CD4-positive, alpha-beta T cell (primary cell): ENCODE data around the gene SPOCK1. TPM values are rescaled to one million over a fixed set of nuclear protein-coding genes. Genes with fewer than 3 reads are reported as not detected.

Source experiments
- ATAC-seq: fragments of 200-7000 bp; cut with Tn5 transposase; one replicate; pipeline ENCODE4 v1.10.0; 2022; ENCODE audit warnings: mild to moderate bottlenecking; ENCODE audit not compliant: poor library complexity
- CTCF ChIA-PET: fragments of 350-600 bp; sonication (Branson Sonifier 250); formaldehyde crosslinking; loops from one replicate; lab custom pipeline; 2021; ENCODE audit warnings: antibody characterized with exemption, inconsistent platforms; lab: Charles Lee
- POLR2A ChIA-PET: fragments of 350-600 bp; sonication (Branson Sonifier 250); formaldehyde crosslinking; loops from one replicate; lab custom pipeline; 2021; ENCODE audit warnings: antibody characterized with exemption, inconsistent platforms; lab: Charles Lee
- DNase-seq, 14 experiments: peaks; one replicate each; pipeline ENCODE4 v3.0.0-alpha.2; 2013 to 2020; ENCODE audit warnings: mixed read lengths in 2 of 14
- H3K27ac ChIP-seq, 2 donors: one replicate each; pipeline versions ENCODE4 v1.5.1 to v1.7.0; 2013; ENCODE audit warnings: low read length in 2 of 2, low read depth in 1 of 2, mild to moderate bottlenecking in 1 of 2
- H3K27me3 ChIP-seq, 2 experiments: 1 replicate in 1 of 2; 2 replicates in 1 of 2; pipeline versions ENCODE4 v1.6.1 to v1.7.0; 2013; ENCODE audit warnings: low read length in 2 of 2, control low read depth in 1 of 2, mild to moderate bottlenecking in 1 of 2, moderate library complexity in 1 of 2; ENCODE audit not compliant: insufficient read depth in 2 of 2, control insufficient read depth in 1 of 2
- H3K36me3 ChIP-seq: one replicate; pipeline ENCODE4 v1.6.1; 2013; ENCODE audit warnings: low read length, control low read depth; ENCODE audit not compliant: insufficient read depth
- H3K4me1 ChIP-seq: one replicate; pipeline ENCODE4 v1.6.1; 2013; ENCODE audit warnings: low read length, control low read depth; ENCODE audit not compliant: insufficient read depth
- H3K4me3 ChIP-seq: one replicate; pipeline ENCODE4 v1.5.1; 2013; ENCODE audit warnings: mild to moderate bottlenecking, low read length, moderate library complexity
- H3K9me3 ChIP-seq, 2 experiments: 1 replicate in 1 of 2; 2 replicates in 1 of 2; pipeline versions ENCODE4 v1.6.1 to v1.7.0; 2013; ENCODE audit warnings: low read length in 2 of 2, mild to moderate bottlenecking in 2 of 2, control low read depth in 1 of 2, moderate library complexity in 1 of 2; ENCODE audit not compliant: control insufficient read depth in 1 of 2, insufficient read depth in 1 of 2
- H3K27ac Mint-ChIP-seq: one replicate; pipeline ENCODE4 v1.8.0; 2020; ENCODE audit warnings: mixed read lengths
- H3K27me3 Mint-ChIP-seq: one replicate; pipeline ENCODE4 v1.8.0; 2021; ENCODE audit warnings: mixed read lengths
- H3K36me3 Mint-ChIP-seq: one replicate; pipeline ENCODE4 v1.8.0; 2021; ENCODE audit warnings: low read depth, mixed read lengths
- H3K4me1 Mint-ChIP-seq: one replicate; pipeline ENCODE4 v1.8.0; 2021; ENCODE audit warnings: low read depth, mixed read lengths
- H3K4me3 Mint-ChIP-seq: one replicate; pipeline ENCODE4 v1.8.0; 2020; ENCODE audit warnings: mild to moderate bottlenecking, mixed read lengths
- H3K9me3 Mint-ChIP-seq: one replicate; pipeline ENCODE4 v1.8.0; 2020; ENCODE audit warnings: mixed read lengths
- intact Hi-C, 2 experiments: fragments of 100-400 bp; cut with DNase I in 1 of 2; cut with micrococcal nuclease in 1 of 2; formaldehyde crosslinking; loops; one replicate each; pipeline versions ENCODE4 v1.15.1 to v1.9.0; 2023 to 2025; cut with DNase I, micrococcal nuclease
- total RNA-seq, 174 experiments: library from RNA in 2 of 174; stranded (reverse) in 2 of 174; gene quantifications; one replicate each; pipeline ENCODE4 v1.2.3 and lab custom pipeline; 2021 to 2026
- TF ChIP-seq, protein P1 (sequence below): fragments of 200-600 bp; IDR thresholded peaks from one replicate; pipeline ENCODE4 v1.8.0; 2022; ENCODE audit warnings: antibody characterized with exemption, mild to moderate bottlenecking

The SPOCK1 gene
- total RNA-seq, 2 experiments from 2014 or later, result not detected

DNA sequence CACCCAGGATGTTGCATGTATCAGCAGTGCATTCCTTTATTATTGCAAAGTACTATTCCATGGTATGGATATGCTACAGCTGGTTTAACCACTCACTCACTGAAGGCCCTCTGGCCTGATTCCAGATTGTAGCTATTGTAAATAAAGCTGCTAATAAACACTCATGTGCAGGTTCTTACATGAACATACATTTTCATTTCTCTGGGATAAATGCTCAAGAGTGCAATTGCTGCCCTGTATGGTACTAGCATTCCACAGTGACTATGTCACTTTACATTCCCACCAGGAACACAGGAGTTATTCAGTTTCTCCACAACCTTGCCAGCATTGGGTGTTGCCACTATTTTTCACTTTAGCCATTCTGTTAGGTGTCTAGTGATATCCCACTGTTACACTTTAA lies 267.6 kb downstream of the SPOCK1 start:
- H3K4me3 Mint-ChIP-seq, result no peak overlapping the region
- DNase-seq (no peak), ATAC-seq (no peak)
- ChIA-PET POLR2A (no interaction called here), CTCF (no interaction called here)
- Histone ChIP-seq H3K4me1 (no peaks in the 10 kb centered on the region), H3K36me3 (no peaks in the 10 kb centered on the region), H3K27ac (no peak overlapping the region), H3K4me3 (no peak overlapping the region), H3K27me3 (no peaks in the 10 kb centered on the region), H3K9me3 (peaks cover 0 to 6% of the 10 kb centered on the region in 2 experiments)
- no peaks in the 10 kb centered on the region for H3K36me3 Mint-ChIP-seq
- TF ChIP-seq, protein P1, sequence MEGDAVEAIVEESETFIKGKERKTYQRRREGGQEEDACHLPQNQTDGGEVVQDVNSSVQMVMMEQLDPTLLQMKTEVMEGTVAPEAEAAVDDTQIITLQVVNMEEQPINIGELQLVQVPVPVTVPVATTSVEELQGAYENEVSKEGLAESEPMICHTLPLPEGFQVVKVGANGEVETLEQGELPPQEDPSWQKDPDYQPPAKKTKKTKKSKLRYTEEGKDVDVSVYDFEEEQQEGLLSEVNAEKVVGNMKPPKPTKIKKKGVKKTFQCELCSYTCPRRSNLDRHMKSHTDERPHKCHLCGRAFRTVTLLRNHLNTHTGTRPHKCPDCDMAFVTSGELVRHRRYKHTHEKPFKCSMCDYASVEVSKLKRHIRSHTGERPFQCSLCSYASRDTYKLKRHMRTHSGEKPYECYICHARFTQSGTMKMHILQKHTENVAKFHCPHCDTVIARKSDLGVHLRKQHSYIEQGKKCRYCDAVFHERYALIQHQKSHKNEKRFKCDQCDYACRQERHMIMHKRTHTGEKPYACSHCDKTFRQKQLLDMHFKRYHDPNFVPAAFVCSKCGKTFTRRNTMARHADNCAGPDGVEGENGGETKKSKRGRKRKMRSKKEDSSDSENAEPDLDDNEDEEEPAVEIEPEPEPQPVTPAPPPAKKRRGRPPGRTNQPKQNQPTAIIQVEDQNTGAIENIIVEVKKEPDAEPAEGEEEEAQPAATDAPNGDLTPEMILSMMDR, result no peak
- intact Hi-C loops, result no loop called here
- H3K4me1 Mint-ChIP-seq, result no peaks in the 10 kb centered on the region
- H3K27ac Mint-ChIP-seq, result no peak overlapping the region
- H3K27me3 Mint-ChIP-seq, result peaks cover 23% of the 10 kb centered on the region
- no peaks in the 10 kb centered on the region for H3K9me3 Mint-ChIP-seq

DNA sequence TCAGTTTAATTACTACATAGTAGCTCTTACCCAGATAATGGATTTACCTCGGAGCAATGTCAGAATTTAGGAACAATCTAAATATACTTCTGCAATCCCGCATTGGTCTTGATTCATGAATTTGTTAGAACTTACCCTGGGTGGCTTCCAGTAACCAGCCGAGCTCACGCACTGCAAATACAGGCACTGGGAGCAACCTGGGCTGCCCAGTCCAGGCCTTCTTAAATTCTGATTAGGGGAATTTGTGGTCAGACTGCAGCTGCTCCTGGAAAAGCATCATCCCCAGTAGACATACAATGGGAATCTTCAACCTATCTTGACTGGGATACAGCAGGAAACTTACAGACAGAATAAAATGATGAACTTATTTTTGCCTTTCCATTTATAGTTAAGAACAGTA lies 270.3 kb downstream of the SPOCK1 start:
- no peaks in the 10 kb centered on the region for H3K36me3 Mint-ChIP-seq
- intact Hi-C loops, result no loop called here

DNA sequence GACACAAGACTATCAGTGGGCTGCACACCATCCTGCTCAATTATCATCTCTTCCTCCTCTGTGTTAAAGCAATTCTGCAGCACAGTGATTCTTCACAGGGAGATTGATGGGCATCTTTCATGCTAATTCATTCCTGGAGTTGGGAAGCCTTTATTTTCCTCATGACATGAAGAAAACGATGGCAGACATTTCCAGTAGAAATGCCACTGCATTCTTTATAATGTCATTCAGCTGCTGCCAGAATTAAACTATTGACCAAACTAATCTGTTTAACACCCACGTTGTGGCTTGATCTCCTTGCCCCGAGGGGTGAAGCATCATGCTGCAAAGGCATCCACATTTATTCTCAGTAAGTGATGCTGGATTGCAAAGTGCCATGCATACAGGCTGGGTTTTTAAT lies 273.0 kb downstream of the SPOCK1 start:
- H3K27ac Mint-ChIP-seq, result no peak overlapping the region
- H3K4me1 ChIP-seq, result no peaks in the 10 kb centered on the region
- no peaks in the 10 kb centered on the region for H3K36me3 Mint-ChIP-seq
- ChIA-PET CTCF (no interaction called here), POLR2A (no interaction called here)
- no peaks in the 10 kb centered on the region for H3K27me3 ChIP-seq
- H3K27ac ChIP-seq, result no peak overlapping the region
- intact Hi-C loops, result no loop called here
- no peak for ATAC-seq
- TF ChIP-seq, protein P1, result no peak
- peaks cover 8% of the 10 kb centered on the region for H3K27me3 Mint-ChIP-seq
- DNase-seq, result no peak
- H3K9me3 Mint-ChIP-seq, result no peaks in the 10 kb centered on the region
- no peak overlapping the region for H3K4me3 Mint-ChIP-seq
- H3K4me3 ChIP-seq, result no peak overlapping the region
- H3K36me3 ChIP-seq, result no peaks in the 10 kb centered on the region
- no peaks in the 10 kb centered on the region for H3K9me3 ChIP-seq
- H3K4me1 Mint-ChIP-seq, result no peaks in the 10 kb centered on the region

More for the DNA sequence above, 270.3 kb downstream of the SPOCK1 start:
- H3K4me3 Mint-ChIP-seq, result no peak overlapping the region
- H3K9me3 ChIP-seq, result no peaks in the 10 kb centered on the region
- H3K4me3 ChIP-seq, result no peak overlapping the region
- no peaks in the 10 kb centered on the region for H3K4me1 Mint-ChIP-seq
- H3K4me1 ChIP-seq, result no peaks in the 10 kb centered on the region
- CTCF ChIA-PET, result no interaction called here
- DNase-seq, result no peak
- no peak overlapping the region for H3K27ac ChIP-seq
- POLR2A ChIA-PET, result no interaction called here
- H3K27ac Mint-ChIP-seq, result no peak overlapping the region
- H3K9me3 Mint-ChIP-seq, result no peaks in the 10 kb centered on the region
- H3K27me3 Mint-ChIP-seq, result no peaks in the 10 kb centered on the region
- TF ChIP-seq, protein P1, result no peak
- no peaks in the 10 kb centered on the region for H3K36me3 ChIP-seq
- H3K27me3 ChIP-seq, result no peaks in the 10 kb centered on the region
- ATAC-seq, result no peak
